CD14-positive monocyte (primary cell): ENCODE data around the gene ZDHHC11. TPM values are rescaled to one million over a fixed set of nuclear protein-coding genes. Genes with fewer than 3 reads are reported as not detected.
A peak's percentile ranks its signal among the peaks of the same experiment; 100 is the strongest.

ENCODE experiments used
- DNase-seq, 3 donors: peaks; one replicate each; pipeline ENCODE4 v3.0.0-alpha.2; 2011 to 2022
- H2AFZ ChIP-seq: 2 replicates; pipeline ENCODE4 v1.6.0; 2012; ENCODE audit warnings: mild to moderate bottlenecking, low read depth, low read length, inconsistent platforms; ENCODE audit not compliant: insufficient read depth, poor library complexity, severe bottlenecking
- H3K27ac ChIP-seq, 2 donors: 1 replicate in 1 of 2; 2 replicates in 1 of 2; pipeline ENCODE4 v1.5.1; 2012 to 2013; ENCODE audit warnings: low read length in 2 of 2, control low read depth in 1 of 2, inconsistent platforms in 1 of 2, low read depth in 1 of 2, mild to moderate bottlenecking in 1 of 2
- H3K27me3 ChIP-seq, 2 donors: one replicate each; pipeline versions ENCODE4 v1.6.0 to v1.6.1; 2011 to 2013; ENCODE audit warnings: low read length in 2 of 2; ENCODE audit not compliant: control insufficient read depth in 2 of 2, insufficient read depth in 2 of 2
- H3K36me3 ChIP-seq, 2 donors: replicated peaks in 1 of 2; 1 replicate in 1 of 2; 2 replicates in 1 of 2; pipeline versions ENCODE4 v1.5.1 to v1.6.1; 2012 to 2013; ENCODE audit warnings: low read length in 2 of 2, control low read depth in 1 of 2, inconsistent platforms in 1 of 2, mild to moderate bottlenecking in 1 of 2; ENCODE audit not compliant: insufficient read depth in 2 of 2, control insufficient read depth in 1 of 2
- H3K4me1 ChIP-seq, 2 donors: 1 replicate in 1 of 2; 2 replicates in 1 of 2; pipeline versions ENCODE4 v1.5.1 to v1.6.1; 2012 to 2013; ENCODE audit warnings: low read length in 2 of 2, control low read depth in 1 of 2, inconsistent platforms in 1 of 2, mild to moderate bottlenecking in 1 of 2, moderate library complexity in 1 of 2; ENCODE audit not compliant: insufficient read depth in 2 of 2, control insufficient read depth in 1 of 2
- H3K4me2 ChIP-seq: replicated peaks from 2 replicates; pipeline ENCODE3; 2012; ENCODE audit warnings: low read length, moderate library complexity, mild to moderate bottlenecking; ENCODE audit not compliant: poor library complexity, severe bottlenecking; ENCODE audit errors: extremely low read depth
- H3K4me3 ChIP-seq, 3 experiments: fragments of 200-600 bp in 1 of 3; sonication (generic) in 1 of 3; replicated peaks in 1 of 3; 1 replicate in 2 of 3; 2 replicates in 1 of 3; pipeline ENCODE4 v1.5.1; 2011 to 2013; ENCODE audit warnings: low read length in 3 of 3, mild to moderate bottlenecking in 3 of 3, control low read depth in 2 of 3, low read depth in 2 of 3, inconsistent platforms in 1 of 3, moderate library complexity in 1 of 3
- H3K79me2 ChIP-seq: 2 replicates; pipeline ENCODE4 v1.6.0; 2012; ENCODE audit warnings: mild to moderate bottlenecking, control low read depth, inconsistent platforms, low read length, moderate library complexity; ENCODE audit not compliant: insufficient read depth
- H3K9ac ChIP-seq: 2 replicates; pipeline ENCODE4 v1.6.0; 2017; ENCODE audit warnings: low read length, mild to moderate bottlenecking; ENCODE audit not compliant: insufficient read depth, poor library complexity, severe bottlenecking
- H3K9me3 ChIP-seq, 2 donors: replicated peaks in 1 of 2; 1 replicate in 1 of 2; 2 replicates in 1 of 2; pipeline versions ENCODE4 v1.5.1 to v1.6.1; 2012 to 2013; ENCODE audit warnings: low read length in 2 of 2, control low read depth in 1 of 2; ENCODE audit not compliant: control insufficient read depth in 1 of 2, insufficient read depth in 1 of 2
- H4K20me1 ChIP-seq: 2 replicates; pipeline ENCODE4 v1.6.0; 2012; ENCODE audit warnings: mild to moderate bottlenecking, low read length, control low read depth, moderate library complexity; ENCODE audit not compliant: insufficient read depth
- H3K27ac Mint-ChIP-seq, 7 donors: one replicate each; pipeline ENCODE4 v1.8.0; 2020; ENCODE audit warnings: mild to moderate bottlenecking in 7 of 7, mixed read lengths in 7 of 7, moderate library complexity in 6 of 7, inconsistent platforms in 2 of 7
- H3K27me3 Mint-ChIP-seq, 3 donors: one replicate each; pipeline ENCODE4 v1.8.0; 2021 to 2022; ENCODE audit warnings: low read depth in 3 of 3, mild to moderate bottlenecking in 3 of 3, mixed read lengths in 3 of 3, moderate library complexity in 3 of 3, inconsistent platforms in 1 of 3
- H3K36me3 Mint-ChIP-seq, 2 donors: one replicate each; pipeline ENCODE4 v1.8.0; 2020; ENCODE audit warnings: mixed read lengths in 2 of 2, inconsistent platforms in 1 of 2, mild to moderate bottlenecking in 1 of 2
- H3K4me1 Mint-ChIP-seq: one replicate; pipeline ENCODE4 v1.8.0; 2020; ENCODE audit warnings: mild to moderate bottlenecking, mixed read lengths
- H3K4me3 Mint-ChIP-seq, 2 donors: one replicate each; pipeline ENCODE4 v1.8.0; 2020; ENCODE audit warnings: mild to moderate bottlenecking in 2 of 2, mixed read lengths in 2 of 2, moderate library complexity in 1 of 2
- H3K9me3 Mint-ChIP-seq, 7 donors: one replicate each; pipeline ENCODE4 v1.8.0; 2020 to 2022; ENCODE audit warnings: mixed read lengths in 7 of 7, mild to moderate bottlenecking in 6 of 7, moderate library complexity in 6 of 7, inconsistent platforms in 2 of 7
- WGBS: methylation state at CpG from one replicate; pipeline ENCODE4 v1.1.5; 2013; ENCODE audit warnings: missing lambda C conversion rate; ENCODE audit not compliant: insufficient coverage; 5-methylcytosine and 5-hydroxymethylcytosine counted together
- intact Hi-C, 2 donors: fragments of 100-400 bp; cut with micrococcal nuclease; formaldehyde crosslinking; loops; one replicate each; pipeline versions ENCODE4 v1.15.0 to v1.15.1; 2023
- polyA plus RNA-seq, 3 donors: library from polyadenylated mRNA; depleted of rRNA in 1 of 3; unstranded in 2 of 3; stranded (reverse) in 1 of 3; fragments of 300-500 nt in 2 of 3; fragments of >200 nt in 1 of 3; fragmentation: Illumina TruSeq in 2 of 3; gene quantifications; 1 replicate in 2 of 3; 2 replicates in 1 of 3; pipeline ENCODE4 v1.2.3, GENCODE V29; 2012 to 2021
- TF ChIP-seq, protein P1 (sequence below): fragments of 200-600 bp; IDR thresholded peaks from one replicate; pipeline ENCODE4 v1.8.0; 2022; ENCODE audit warnings: antibody characterized with exemption, mild to moderate bottlenecking

Gene ZDHHC11
- polyA plus RNA-seq, 3 donors, result 1.8 TPM; not detected in 2

DNA sequence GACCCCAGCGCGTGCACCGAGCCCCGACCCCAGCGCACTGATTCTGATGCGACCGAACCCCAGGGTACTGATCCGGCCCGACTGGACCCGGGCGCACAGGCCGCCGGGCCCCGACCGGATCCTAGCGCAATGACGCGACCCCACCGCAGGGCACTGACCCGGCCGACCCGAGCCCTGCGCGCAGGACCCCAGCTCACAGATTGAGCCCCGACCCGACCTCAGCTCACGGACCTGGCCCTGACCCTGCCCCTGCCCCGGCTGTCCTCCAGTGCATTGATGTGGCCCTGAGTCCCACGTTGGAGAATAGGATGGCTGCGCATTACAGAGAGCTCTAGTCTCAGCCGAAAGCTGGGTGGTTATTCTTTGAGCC, 42.3 kb upstream of the ZDHHC11 start:
- H3K4me3 Mint-ChIP-seq, result peak overlapping the region; percentile 61 to 62
- H3K9me3 Mint-ChIP-seq, result no peaks in the 10 kb centered on the region
- H3K36me3 Mint-ChIP-seq, result peaks cover 39 to 53% of the 10 kb centered on the region in 2 donors
- H3K4me1 Mint-ChIP-seq, result peaks cover 19% of the 10 kb centered on the region
- no peak overlapping the region for H3K27ac ChIP-seq
- H4K20me1 ChIP-seq, result peaks cover 24% of the 10 kb centered on the region
- peak overlapping the region; percentile 83 for H2AFZ ChIP-seq
- DNase-seq, result no peak
- H3K27ac Mint-ChIP-seq, result peak overlapping the region in 1 of 7 donors; percentile 46
- H3K27me3 ChIP-seq, result no peaks in the 10 kb centered on the region
- TF ChIP-seq, protein P1, sequence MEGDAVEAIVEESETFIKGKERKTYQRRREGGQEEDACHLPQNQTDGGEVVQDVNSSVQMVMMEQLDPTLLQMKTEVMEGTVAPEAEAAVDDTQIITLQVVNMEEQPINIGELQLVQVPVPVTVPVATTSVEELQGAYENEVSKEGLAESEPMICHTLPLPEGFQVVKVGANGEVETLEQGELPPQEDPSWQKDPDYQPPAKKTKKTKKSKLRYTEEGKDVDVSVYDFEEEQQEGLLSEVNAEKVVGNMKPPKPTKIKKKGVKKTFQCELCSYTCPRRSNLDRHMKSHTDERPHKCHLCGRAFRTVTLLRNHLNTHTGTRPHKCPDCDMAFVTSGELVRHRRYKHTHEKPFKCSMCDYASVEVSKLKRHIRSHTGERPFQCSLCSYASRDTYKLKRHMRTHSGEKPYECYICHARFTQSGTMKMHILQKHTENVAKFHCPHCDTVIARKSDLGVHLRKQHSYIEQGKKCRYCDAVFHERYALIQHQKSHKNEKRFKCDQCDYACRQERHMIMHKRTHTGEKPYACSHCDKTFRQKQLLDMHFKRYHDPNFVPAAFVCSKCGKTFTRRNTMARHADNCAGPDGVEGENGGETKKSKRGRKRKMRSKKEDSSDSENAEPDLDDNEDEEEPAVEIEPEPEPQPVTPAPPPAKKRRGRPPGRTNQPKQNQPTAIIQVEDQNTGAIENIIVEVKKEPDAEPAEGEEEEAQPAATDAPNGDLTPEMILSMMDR, result no peak
- intact Hi-C loops, result loop anchor here (5.0 to 10.0 kb wide), 5 partner anchors 281 to 912 kb away; partner anchors contain the start of genes CEP72 (in 1 of the 2), CLPTM1L (in 1 of the 2), NDUFS6 (in 1 of the 2) and PDCD6 (in 1 of the 2)
- H3K27me3 Mint-ChIP-seq, result peaks cover 0 to 2% (median 0%) of the 10 kb centered on the region in 3 donors
- peak overlapping the region; percentile 8 for H3K9ac ChIP-seq
- peaks cover 28 to 54% of the 10 kb centered on the region in 2 donors for H3K36me3 ChIP-seq
- H3K4me2 ChIP-seq, result peak overlapping the region; percentile 90
- H3K9me3 ChIP-seq, result no peaks in the 10 kb centered on the region
- 4% methylated on average over 31 of the region's 31 CpGs for WGBS
- H3K4me1 ChIP-seq, result peaks cover 22 to 28% of the 10 kb centered on the region in 2 donors
- H3K4me3 ChIP-seq, result peak overlapping the region; percentile 33 to 88 (median 41)
- peaks cover 41% of the 10 kb centered on the region for H3K79me2 ChIP-seq

DNA sequence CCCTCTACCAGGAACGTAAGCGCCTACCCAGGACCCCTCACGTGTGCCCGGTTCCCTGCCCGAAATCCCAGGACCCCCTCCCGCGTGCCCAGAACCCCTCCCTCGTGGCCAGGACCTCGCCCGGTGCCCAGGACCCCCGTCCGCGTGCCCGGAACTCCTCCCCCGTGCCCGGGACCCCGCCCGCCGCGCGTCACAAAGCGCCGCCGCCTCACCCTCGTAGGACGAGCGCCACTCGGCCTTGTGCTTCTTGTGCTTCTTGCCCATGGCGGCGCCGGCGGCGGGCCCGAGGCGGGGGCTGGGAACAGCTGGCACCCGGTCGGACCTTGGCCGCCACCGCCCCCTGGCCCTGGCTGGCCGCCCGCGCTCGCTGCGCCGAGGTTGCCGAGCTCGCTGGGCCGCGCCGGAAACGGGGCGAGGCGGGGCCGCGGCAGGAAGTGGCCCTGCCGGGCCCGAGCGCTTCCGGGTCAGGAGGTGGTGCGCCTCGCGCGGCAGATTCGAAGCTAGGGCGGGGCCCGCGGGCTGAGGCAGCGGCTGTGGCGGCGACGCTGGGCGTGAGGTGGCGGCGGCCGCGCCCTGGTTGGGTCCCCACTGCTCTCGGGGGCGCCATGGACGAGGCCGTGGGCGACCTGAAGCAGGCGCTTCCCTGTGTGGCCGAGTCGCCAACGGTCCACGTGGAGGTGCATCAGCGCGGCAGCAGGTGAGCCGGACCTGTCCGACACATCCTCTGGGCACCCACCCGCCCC, 41.8 kb upstream of the ZDHHC11 start, which contains the start of the genes BRD9 and TRIP13:
Gene BRD9 (minus strand): TSS at position 408 of the 743 bp plus-strand sequence. CDS start 144 bp downstream, at position 264.
Gene TRIP13 (plus strand): TSS at position 491 of the 743 bp plus-strand sequence. CDS start 115 bp downstream, at position 606.
- H2AFZ ChIP-seq, result peak within 1 kb of the TSS; percentile 83
- H3K4me2 ChIP-seq, result peak within 1 kb of the TSS; percentile 90
- peak within 1 kb of the TSS; percentile 73 to 88 (median 76) for H3K4me3 ChIP-seq
- intact Hi-C loops, result loop anchor here (5.0 to 10.0 kb wide), 5 partner anchors 280 to 912 kb away; partner anchors contain the start of genes CEP72 (in 1 of the 2), CLPTM1L (in 1 of the 2), NDUFS6 (in 1 of the 2) and PDCD6 (in 1 of the 2)
- H3K9ac ChIP-seq, result peak within 1 kb of the TSS; percentile 86
- Mint-ChIP-seq H3K36me3 (peaks cover 44 to 59% of the 10 kb centered on the region in 2 donors), H3K4me1 (peaks cover 19% of the 10 kb centered on the region), H3K9me3 (no peaks in the 10 kb centered on the region), H3K27me3 (peaks cover 0 to 2% (median 0%) of the 10 kb centered on the region in 3 donors), H3K27ac (peak within 1 kb of the TSS; percentile 87 to 96 (median 90)), H3K4me3 (peak within 1 kb of the TSS; percentile 89 to 93)
- H3K9me3 ChIP-seq, result no peaks in the 10 kb centered on the region
- peaks cover 33 to 59% of the 10 kb centered on the region in 2 donors for H3K36me3 ChIP-seq
- H3K79me2 ChIP-seq, result peaks cover 41% of the 10 kb centered on the region
- H3K27me3 ChIP-seq, result no peaks in the 10 kb centered on the region
- H3K4me1 ChIP-seq, result peaks cover 22 to 28% of the 10 kb centered on the region in 2 donors
- DNase-seq, result peak; percentile 73 to 79 (median 76)
- peak within 1 kb of the TSS; percentile 10 to 90 for H3K27ac ChIP-seq
- TF ChIP-seq, protein P1, result no peak
- H4K20me1 ChIP-seq, result peaks cover 28% of the 10 kb centered on the region
- WGBS, result under 1% methylated on average over 91 of the region's 91 CpGs
